Measurements from ENCODE around the gene SLCO3A1. TPM values are rescaled to one million over a fixed set of nuclear protein-coding genes. Genes with fewer than 3 reads are reported as not detected.
"Not testable (repeated sequence)": the region's sequence is repeated elsewhere in the genome, so short reads cannot be mapped to it uniquely, and the experiment has no call there.

The SLCO3A1 gene
- total RNA-seq, 1 experiment from 2014 or later, result 23.4 TPM

DNA sequence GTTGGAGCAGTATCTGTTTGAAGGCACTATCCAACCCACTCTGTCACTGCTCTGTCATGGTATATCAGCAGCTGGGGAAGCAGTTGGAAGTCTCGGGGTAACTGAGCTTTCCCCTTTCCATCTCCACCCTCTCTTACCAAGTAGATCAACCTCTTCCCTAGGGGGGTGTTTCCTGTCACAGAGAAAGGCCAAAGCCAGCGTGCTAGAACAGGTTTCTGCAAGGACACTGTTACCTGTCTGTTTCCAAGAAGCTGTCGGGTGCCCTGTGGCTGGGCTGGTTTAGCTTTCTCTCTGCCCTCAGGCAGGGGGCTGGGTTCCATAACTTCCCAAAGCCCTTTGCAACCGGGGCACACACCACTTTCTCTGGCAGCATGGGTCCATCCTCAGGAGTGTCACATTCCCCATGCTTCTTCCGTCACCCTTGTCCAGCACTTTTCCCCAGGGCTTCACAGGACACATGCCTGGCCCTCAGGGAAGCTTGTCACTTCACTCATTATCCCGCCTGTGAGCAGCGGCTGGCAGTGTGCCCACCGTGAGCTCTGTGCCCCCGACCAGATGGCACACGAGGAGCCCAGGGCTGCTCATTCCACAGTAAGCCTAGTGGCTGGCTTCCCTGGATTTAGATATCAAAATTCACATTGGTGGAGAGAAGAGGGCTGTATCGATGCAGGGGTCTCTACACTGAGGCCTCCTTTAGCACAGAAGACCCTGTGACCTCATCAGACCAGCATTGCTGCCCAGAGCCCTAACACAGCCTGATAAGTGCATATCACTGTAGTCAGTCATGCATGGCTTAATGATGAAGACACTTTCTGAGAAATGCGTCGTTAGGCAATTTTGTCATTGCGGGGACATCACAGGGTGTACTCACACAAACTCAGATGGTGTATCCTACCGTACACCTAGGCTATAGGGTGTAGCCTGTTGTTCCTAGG, 205.8 kb downstream of the SLCO3A1 start:
- in situ Hi-C loops (cut with HindIII; ENCODE audit: low pct_unique_long_range_greater_than_20kb, low sequenced_read_pairs), result no loop called here
- DNase-seq (ENCODE audit: low read depth), result no peak

GRCh38 chr15:92059971-92060311, 206.4 kb downstream of the SLCO3A1 start:
- in situ Hi-C loops (cut with HindIII; ENCODE audit: low pct_unique_long_range_greater_than_20kb, low sequenced_read_pairs); DNase-seq (ENCODE audit: low read depth): not testable (repeated sequence)

DNA sequence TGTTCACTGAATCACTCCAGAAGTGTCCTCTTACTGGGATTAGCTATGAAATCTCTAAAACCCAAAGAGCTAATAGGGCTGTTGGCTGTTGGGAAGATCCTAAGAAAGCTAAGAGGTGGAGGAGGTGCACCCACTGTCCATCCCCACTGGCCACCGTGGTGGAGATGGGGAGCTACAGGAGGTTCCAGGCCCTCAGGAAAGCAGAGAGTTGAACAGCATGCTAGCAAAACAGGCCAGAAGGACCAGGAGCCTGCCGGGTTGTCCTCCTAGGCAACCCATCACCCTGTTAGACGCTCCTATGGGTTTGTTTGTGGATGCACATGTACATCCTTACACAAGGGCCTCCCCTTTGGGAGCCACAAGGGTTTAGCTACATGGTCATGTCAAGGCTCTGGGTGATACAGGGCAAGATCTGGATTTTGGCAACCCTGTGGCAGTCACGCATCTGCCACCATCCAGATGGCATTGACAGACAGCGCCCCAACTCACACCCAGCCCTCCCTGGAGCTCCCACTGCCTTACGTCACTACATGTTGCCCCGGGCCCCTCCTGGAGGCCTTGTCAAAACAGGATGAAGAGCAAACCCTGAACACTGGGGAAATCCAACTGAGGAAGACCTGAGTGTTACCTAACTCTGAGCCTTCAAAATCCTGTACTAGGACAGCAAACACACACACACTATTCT, 208.1 kb downstream of the SLCO3A1 start:
- in situ Hi-C loops (cut with HindIII; ENCODE audit: low pct_unique_long_range_greater_than_20kb, low sequenced_read_pairs), result no loop called here
- DNase-seq (ENCODE audit: low read depth), result no peak

- in situ Hi-C loops (cut with HindIII; ENCODE audit: low pct_unique_long_range_greater_than_20kb, low sequenced_read_pairs), result no loop called here
These were observed 209.0 kb downstream of the SLCO3A1 start for GRCh38 chr15:92062505-92062904.

GRCh38 chr15:92068121-92068520, 214.6 kb downstream of the SLCO3A1 start:
- no peak for DNase-seq (ENCODE audit: low read depth)
- in situ Hi-C loops (cut with HindIII; ENCODE audit: low pct_unique_long_range_greater_than_20kb, low sequenced_read_pairs), result no loop called here

More at GRCh38 chr15:92062505-92062904, 209.0 kb downstream of the SLCO3A1 start:
- DNase-seq (ENCODE audit: low read depth), result no peak

DNA sequence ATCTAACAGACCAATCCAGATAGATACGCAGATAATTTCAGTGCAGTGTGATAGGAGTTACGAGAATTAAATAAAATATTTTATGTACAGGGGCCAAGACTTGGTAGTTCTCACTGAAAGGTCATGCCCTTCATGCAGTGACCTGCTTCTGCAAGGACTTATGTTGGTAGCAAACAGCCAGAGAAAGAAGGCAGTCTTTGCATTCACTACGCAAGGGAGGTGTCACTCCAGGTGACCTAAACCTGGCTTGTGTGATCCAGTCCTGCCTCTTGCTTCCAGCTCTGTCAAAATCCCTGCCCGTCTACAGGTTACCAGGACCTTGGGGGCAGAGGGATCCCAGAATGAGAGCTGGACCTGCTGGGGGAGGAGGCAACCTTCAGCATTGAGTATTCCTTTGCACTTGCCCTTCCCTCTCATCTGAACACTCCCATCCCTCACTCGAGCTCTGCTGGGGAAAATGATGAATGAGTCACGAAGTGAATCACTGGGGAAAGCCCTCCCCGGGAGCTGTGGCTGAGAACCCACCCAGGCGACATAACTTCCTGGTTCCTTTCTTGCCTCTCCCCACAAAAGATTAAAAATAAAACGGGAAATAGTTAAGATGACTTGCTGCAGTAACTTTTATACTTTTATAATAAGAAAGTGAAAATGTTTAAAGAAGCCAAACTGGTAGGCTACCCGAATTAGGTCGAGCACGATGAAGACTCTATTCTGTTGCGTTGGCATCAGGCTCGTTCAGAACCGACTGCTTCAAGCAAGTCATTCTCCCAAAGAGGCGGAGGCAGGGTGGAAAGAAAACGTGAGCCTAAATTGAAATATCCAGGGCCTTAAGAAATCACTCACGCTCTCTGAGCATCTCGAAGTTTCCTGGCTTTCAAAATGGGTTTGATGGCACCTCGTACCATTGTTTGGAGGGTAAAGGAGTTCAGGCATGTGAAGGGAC, 216.1 kb downstream of the SLCO3A1 start:
- DNase-seq (ENCODE audit: low read depth), result peak; percentile 91
- in situ Hi-C loops (cut with HindIII; ENCODE audit: low pct_unique_long_range_greater_than_20kb, low sequenced_read_pairs), result no loop called here

GRCh38 chr15:92070251-92070650, 216.7 kb downstream of the SLCO3A1 start:
- DNase-seq (ENCODE audit: low read depth); in situ Hi-C loops (cut with HindIII; ENCODE audit: low pct_unique_long_range_greater_than_20kb, low sequenced_read_pairs): not testable (repeated sequence)

DNA sequence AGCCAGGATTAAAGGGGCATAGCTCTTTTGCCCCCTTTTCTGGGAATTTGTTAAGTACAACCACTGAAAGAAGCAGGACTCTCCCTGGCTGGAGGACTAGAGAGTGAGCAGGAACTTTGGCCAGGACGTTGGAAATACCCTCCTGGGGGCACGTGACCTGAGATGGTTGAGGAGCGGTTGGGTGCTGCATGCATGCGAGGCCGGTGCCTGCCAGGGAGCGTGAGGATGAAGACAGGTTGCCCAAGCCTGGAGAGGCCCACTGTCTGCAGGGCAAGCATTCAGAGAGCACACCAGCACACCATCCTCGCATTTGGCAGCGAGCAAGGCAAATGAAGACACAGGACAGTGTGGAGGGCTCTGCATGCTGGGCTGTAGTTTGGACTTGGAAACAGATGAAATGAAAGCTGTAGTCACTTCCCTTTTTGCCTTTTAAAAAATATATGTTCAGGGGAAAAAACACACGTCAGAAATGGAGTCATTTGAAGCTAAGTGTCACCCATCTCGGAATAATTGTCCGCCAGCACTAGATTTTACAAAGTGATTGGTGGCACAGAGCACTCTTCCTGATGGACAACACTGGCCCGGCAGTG, 217.6 kb downstream of the SLCO3A1 start:
- in situ Hi-C loops (cut with HindIII; ENCODE audit: low pct_unique_long_range_greater_than_20kb, low sequenced_read_pairs), result no loop called here
- DNase-seq (ENCODE audit: low read depth), result no peak

DNA sequence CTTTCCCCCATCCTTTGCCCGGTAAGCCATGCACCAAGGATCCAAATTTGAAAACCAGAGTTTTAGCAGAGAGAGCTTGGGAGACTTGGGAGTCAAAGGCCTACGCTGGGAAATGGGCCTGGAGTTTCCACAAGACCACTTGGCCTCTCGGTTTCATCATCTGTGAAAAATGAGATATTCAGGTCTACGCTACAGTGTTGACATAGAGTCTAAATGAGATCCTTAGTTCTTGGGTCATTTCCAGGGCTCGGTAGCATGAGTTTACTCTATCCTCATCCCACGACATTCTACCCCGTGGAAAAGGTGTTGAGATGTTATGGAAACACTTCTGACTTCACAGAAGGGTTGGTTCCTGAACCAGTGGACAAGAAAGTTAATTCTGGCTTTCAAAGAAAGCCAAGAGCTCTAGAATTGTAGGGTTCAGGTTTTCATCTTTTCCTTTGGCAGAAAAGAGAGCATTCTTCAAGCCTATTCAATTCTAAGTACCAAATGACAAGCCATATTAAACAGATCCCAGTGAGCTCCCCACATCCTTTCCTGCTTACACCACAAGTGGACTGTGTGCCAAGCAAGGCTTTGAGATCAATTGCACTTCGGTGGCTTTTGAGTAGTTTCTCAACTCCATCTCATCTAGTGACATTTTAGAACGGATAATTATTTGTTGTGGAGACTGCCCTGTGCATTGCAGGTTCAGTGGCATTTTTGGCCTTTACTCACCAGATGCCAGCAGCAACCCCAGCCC, 219.7 kb downstream of the SLCO3A1 start:
- in situ Hi-C loops (cut with HindIII; ENCODE audit: low pct_unique_long_range_greater_than_20kb, low sequenced_read_pairs), result no loop called here
- no peak for DNase-seq (ENCODE audit: low read depth)

GRCh38 chr15:92074101-92074500, 220.6 kb downstream of the SLCO3A1 start:
- no peak for DNase-seq (ENCODE audit: low read depth)
- in situ Hi-C loops (cut with HindIII; ENCODE audit: low pct_unique_long_range_greater_than_20kb, low sequenced_read_pairs), result no loop called here

DNA sequence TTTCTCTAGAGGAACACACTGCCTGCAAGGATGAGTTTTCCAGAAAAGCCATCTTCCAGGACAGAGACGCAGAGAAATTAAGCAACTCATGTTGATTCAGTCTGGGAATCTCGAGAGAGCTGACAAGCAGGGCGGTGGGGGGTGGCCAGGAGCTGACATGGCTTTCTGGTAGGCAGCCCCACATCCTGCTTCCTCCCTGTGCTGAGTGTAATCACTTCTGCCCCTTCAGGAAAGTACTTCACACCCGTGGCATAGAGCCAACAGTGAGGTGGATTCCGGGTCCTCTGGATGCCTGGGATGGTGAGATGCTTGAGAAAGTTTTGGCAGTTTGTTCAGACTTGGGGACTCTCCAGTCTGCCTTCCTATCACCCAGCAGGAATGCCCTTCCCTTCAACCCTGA, 221.1 kb downstream of the SLCO3A1 start:
- in situ Hi-C loops (cut with HindIII; ENCODE audit: low pct_unique_long_range_greater_than_20kb, low sequenced_read_pairs), result no loop called here
- no peak for DNase-seq (ENCODE audit: low read depth)

- in situ Hi-C loops (cut with HindIII; ENCODE audit: low pct_unique_long_range_greater_than_20kb, low sequenced_read_pairs), result no loop called here
- DNase-seq (ENCODE audit: low read depth), result no peak
These were observed 222.3 kb downstream of the SLCO3A1 start for GRCh38 chr15:92075764-92076163.

DNA sequence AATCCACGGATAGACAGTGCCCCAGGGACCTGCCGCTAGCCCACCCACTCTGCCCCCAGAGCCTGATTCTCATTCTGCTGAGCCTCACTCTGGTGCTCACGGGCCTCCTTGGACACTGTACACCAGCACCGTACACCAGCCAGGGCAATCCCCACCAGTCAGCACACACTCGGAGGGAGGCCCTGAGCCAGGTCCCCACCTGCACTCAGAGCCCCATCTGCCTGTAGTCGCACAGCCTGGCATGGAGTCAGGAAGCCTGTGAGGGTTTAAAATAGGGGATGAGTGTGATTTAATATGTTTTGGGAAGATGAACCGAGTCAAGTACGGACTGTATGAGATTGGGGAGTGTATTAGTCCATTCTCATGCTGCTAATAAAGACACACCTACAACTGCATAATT, 223.0 kb downstream of the SLCO3A1 start:
- in situ Hi-C loops (cut with HindIII; ENCODE audit: low pct_unique_long_range_greater_than_20kb, low sequenced_read_pairs), result no loop called here
- DNase-seq (ENCODE audit: low read depth), result no peak

- DNase-seq (ENCODE audit: low read depth), result peak; percentile 51
- in situ Hi-C loops (cut with HindIII; ENCODE audit: low pct_unique_long_range_greater_than_20kb, low sequenced_read_pairs), result no loop called here
These were observed 224.0 kb downstream of the SLCO3A1 start for GRCh38 chr15:92077353-92078085.

GRCh38 chr15:92078270-92078669, 224.8 kb downstream of the SLCO3A1 start:
- in situ Hi-C loops (cut with HindIII; ENCODE audit: low pct_unique_long_range_greater_than_20kb, low sequenced_read_pairs), result no loop called here
- DNase-seq (ENCODE audit: low read depth), result no peak

DNA sequence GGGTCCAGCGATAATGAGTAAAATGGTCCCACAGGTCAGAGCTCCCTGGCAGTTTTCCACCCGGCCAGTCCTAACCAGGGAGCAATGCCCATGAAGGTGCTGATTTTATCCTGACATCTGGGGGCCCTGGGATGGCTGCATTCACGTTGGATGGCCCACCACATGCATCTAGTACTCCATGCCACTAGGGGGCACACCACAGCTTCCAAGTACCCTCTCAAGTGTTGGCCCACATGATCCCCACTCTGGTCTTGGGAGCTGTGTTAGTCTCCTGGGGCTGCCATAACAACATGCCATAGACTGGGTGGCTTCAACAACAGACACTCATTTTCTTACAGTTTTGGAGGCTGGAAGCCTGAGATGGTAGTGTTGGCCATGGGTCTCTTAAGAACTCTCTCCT, 225.5 kb downstream of the SLCO3A1 start:
- no peak for DNase-seq (ENCODE audit: low read depth)
- in situ Hi-C loops (cut with HindIII; ENCODE audit: low pct_unique_long_range_greater_than_20kb, low sequenced_read_pairs), result no loop called here

GRCh38 chr15:92079647-92080255, 226.2 kb downstream of the SLCO3A1 start:
- in situ Hi-C loops (cut with HindIII; ENCODE audit: low pct_unique_long_range_greater_than_20kb, low sequenced_read_pairs), result no loop called here
- DNase-seq (ENCODE audit: low read depth), result no peak
